B cell (primary cell): ENCODE data around the gene NOS1AP. TPM values are rescaled to one million over a fixed set of nuclear protein-coding genes. Genes with fewer than 3 reads are reported as not detected.

Experiments used
- ATAC-seq: fragments of 200-7000 bp; cut with Tn5 transposase; one replicate; pipeline ENCODE4 v1.10.0; 2021; ENCODE audit warnings: low read depth, mild to moderate bottlenecking, moderate number of reproducible peaks, moderate library complexity
- CTCF ChIA-PET: fragments of 350-600 bp; sonication (Branson Sonifier 250); formaldehyde crosslinking; loops from one replicate; lab custom pipeline; 2021; ENCODE audit warnings: antibody characterized with exemption, inconsistent platforms; lab: Charles Lee
- POLR2A ChIA-PET: fragments of 350-600 bp; sonication (Branson Sonifier 250); formaldehyde crosslinking; loops from one replicate; lab custom pipeline; 2021; ENCODE audit warnings: antibody characterized with exemption; lab: Charles Lee
- DNase-seq: peaks from one replicate; pipeline ENCODE4 v3.0.0; 2013
- H2AFZ ChIP-seq: 2 replicates; pipeline ENCODE4 v1.6.1; 2012; ENCODE audit warnings: mild to moderate bottlenecking, low read depth, low read length; ENCODE audit not compliant: insufficient read depth, poor library complexity, severe bottlenecking
- H3K27ac ChIP-seq, 2 donors: 1 replicate in 1 of 2; 2 replicates in 1 of 2; pipeline ENCODE4 v1.5.1; 2012 to 2013; ENCODE audit warnings: low read length in 2 of 2, mild to moderate bottlenecking in 2 of 2, moderate library complexity in 1 of 2
- H3K27me3 ChIP-seq, 4 experiments: fragments of 200-600 bp in 1 of 4; sonication (generic) in 1 of 4; replicated peaks in 1 of 4; 1 replicate in 2 of 4; 2 replicates in 2 of 4; pipeline versions ENCODE4 v1.6.1 to v1.7.0; 2013 to 2016; ENCODE audit warnings: low read length in 3 of 4, mild to moderate bottlenecking in 2 of 4, mixed read lengths in 1 of 4, moderate library complexity in 1 of 4; ENCODE audit not compliant: insufficient read depth in 4 of 4, control insufficient read depth in 3 of 4; ENCODE audit errors: control extremely low read depth in 1 of 4
- H3K36me3 ChIP-seq, 2 experiments: replicated peaks in 1 of 2; 1 replicate in 1 of 2; 2 replicates in 1 of 2; pipeline versions ENCODE4 v1.6.1 to v1.7.1; 2013; ENCODE audit warnings: low read length in 1 of 2; ENCODE audit not compliant: insufficient read depth in 2 of 2, control insufficient read depth in 1 of 2; ENCODE audit errors: control extremely low read depth in 1 of 2, extremely low read depth in 1 of 2
- H3K4me1 ChIP-seq, 2 donors: fragments of 200-600 bp in 1 of 2; sonication (generic) in 1 of 2; 1 replicate in 1 of 2; 2 replicates in 1 of 2; pipeline versions ENCODE4 v1.5.1 to v1.6.1; 2013 to 2017; ENCODE audit warnings: low read length in 2 of 2; ENCODE audit not compliant: control insufficient read depth in 2 of 2, insufficient read depth in 2 of 2
- H3K4me2 ChIP-seq: replicated peaks from 2 replicates; pipeline ENCODE3; 2012; ENCODE audit warnings: mild to moderate bottlenecking, low read depth, low read length; ENCODE audit not compliant: poor library complexity, severe bottlenecking
- H3K4me3 ChIP-seq, 5 experiments: fragments of 200-600 bp in 1 of 5; sonication (generic) in 1 of 5; 1 replicate in 3 of 5; 2 replicates in 2 of 5; pipeline versions ENCODE4 v1.5.1 to v1.7.0; 2011 to 2016; ENCODE audit warnings: low read length in 4 of 5, mild to moderate bottlenecking in 4 of 5, low read depth in 2 of 5, control low read depth in 1 of 5, moderate library complexity in 1 of 5; ENCODE audit not compliant: insufficient read depth in 1 of 5; ENCODE audit errors: control extremely low read depth in 1 of 5, extremely low read depth in 1 of 5
- H3K79me2 ChIP-seq: fragments of 200-600 bp; sonication (generic); one replicate; pipeline ENCODE4 v1.6.0; 2016; ENCODE audit warnings: low read length; ENCODE audit not compliant: control insufficient read depth, insufficient read depth
- H3K9ac ChIP-seq: fragments of 200-600 bp; sonication (generic); 2 replicates; pipeline ENCODE4 v1.6.1; 2017; ENCODE audit warnings: mild to moderate bottlenecking, low read length, moderate library complexity
- H3K9me3 ChIP-seq, 3 donors: one replicate each; pipeline versions ENCODE4 v1.6.1 to v1.7.1; 2013; ENCODE audit warnings: low read length in 2 of 3; ENCODE audit not compliant: control insufficient read depth in 2 of 3, insufficient read depth in 1 of 3; ENCODE audit errors: control extremely low read depth in 1 of 3
- H4K20me1 ChIP-seq: 2 replicates; pipeline ENCODE4 v1.6.0; 2012; ENCODE audit warnings: mild to moderate bottlenecking, low read length; ENCODE audit not compliant: insufficient read depth, control insufficient read depth, poor library complexity, severe bottlenecking
- H3K27ac Mint-ChIP-seq: one replicate; pipeline ENCODE4 v1.8.0; 2021; ENCODE audit warnings: mixed read lengths
- H3K27me3 Mint-ChIP-seq: one replicate; pipeline ENCODE4 v1.8.0; 2021; ENCODE audit warnings: mixed read lengths
- H3K4me1 Mint-ChIP-seq: one replicate; pipeline ENCODE4 v1.8.0; 2021; ENCODE audit warnings: mixed read lengths
- H3K4me3 Mint-ChIP-seq: one replicate; pipeline ENCODE4 v1.8.0; 2021; ENCODE audit warnings: mixed read lengths
- H3K9me3 Mint-ChIP-seq: one replicate; pipeline ENCODE4 v1.8.0; 2022; ENCODE audit warnings: mixed read lengths; ENCODE audit not compliant: insufficient read depth
- CTCF ChIP-seq: fragments of 200-600 bp; IDR thresholded peaks from one replicate; pipeline ENCODE4 v1.8.0; 2022; ENCODE audit warnings: antibody characterized with exemption, mild to moderate bottlenecking
- EZH2 ChIP-seq: IDR thresholded peaks from 2 replicates; pipeline ENCODE4 v1.6.1; 2012; ENCODE audit warnings: borderline replicate concordance, low read depth, mild to moderate bottlenecking, moderate library complexity, low read length; ENCODE audit not compliant: insufficient read depth, poor library complexity, severe bottlenecking
- WGBS: methylation state at CpG from one replicate; pipeline ENCODE4 v1.1.5; 2013; ENCODE audit warnings: missing lambda C conversion rate; ENCODE audit not compliant: insufficient coverage; 5-methylcytosine and 5-hydroxymethylcytosine counted together
- intact Hi-C: fragments of 100-400 bp; cut with micrococcal nuclease; formaldehyde crosslinking; loops from one replicate; pipeline ENCODE4 v1.10.0; 2022
- polyA plus RNA-seq: library from polyadenylated mRNA; depleted of rRNA; stranded (reverse); fragments of >200 nt; gene quantifications from 2 replicates; pipeline ENCODE4 v1.2.3, GENCODE V29; 2012
- total RNA-seq, 2 donors: library from RNA; stranded (reverse); fragments of 120-200 nt in 1 of 2; gene quantifications; 1 replicate in 1 of 2; 2 replicates in 1 of 2; pipeline versions ENCODE4 v1.2.3 to v1.2.4, GENCODE V29; 2013 to 2022

The NOS1AP gene
- total and polyA plus RNA-seq, 2 donors (not counting 1 experiment from before 2014, with no cell fraction given), result 0.32 TPM; not detected in 1

GRCh38 chr1:162367073-162367472 lies 297.6 kb downstream of the NOS1AP start:
- H3K4me1 ChIP-seq, result no peaks in the 10 kb centered on the region
- ATAC-seq, result no peak
- 95% methylated on average over 36 of the region's 36 CpGs for WGBS

DNA sequence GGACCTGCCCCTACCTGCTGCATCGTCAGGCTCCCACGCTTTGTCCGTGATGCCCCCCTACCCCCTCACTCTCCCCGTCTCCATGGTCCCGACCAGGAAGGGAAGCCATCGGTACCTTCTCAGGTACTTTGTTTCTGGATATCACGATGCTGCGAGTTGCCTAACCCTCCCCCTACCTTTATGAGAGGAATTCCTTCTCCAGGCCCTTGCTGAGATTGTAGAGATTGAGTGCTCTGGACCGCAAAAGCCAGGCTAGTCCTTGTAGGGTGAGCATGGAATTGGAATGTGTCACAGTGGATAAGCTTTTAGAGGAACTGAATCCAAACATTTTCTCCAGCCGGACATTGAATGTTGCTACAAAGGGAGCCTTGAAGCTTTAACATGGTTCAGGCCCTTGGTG lies 298.3 kb downstream of the NOS1AP start:
- H4K20me1 ChIP-seq, result no peaks in the 10 kb centered on the region
- no peak overlapping the region for H3K9ac ChIP-seq
- H2AFZ ChIP-seq, result no peak overlapping the region
- POLR2A ChIA-PET, result no interaction called here
- Mint-ChIP-seq H3K4me1 (no peaks in the 10 kb centered on the region), H3K9me3 (no peaks in the 10 kb centered on the region), H3K4me3 (no peak overlapping the region), H3K27me3 (peaks cover 20% of the 10 kb centered on the region), H3K27ac (no peak overlapping the region)
- H3K27ac ChIP-seq, result no peak overlapping the region
- 88% methylated on average over 7 of the region's 10 CpGs for WGBS
- no peaks in the 10 kb centered on the region for H3K79me2 ChIP-seq
- no peaks in the 10 kb centered on the region for H3K27me3 ChIP-seq
- H3K9me3 ChIP-seq, result no peaks in the 10 kb centered on the region
- TF ChIP-seq EZH2 (no peak), CTCF (no peak)
- H3K4me2 ChIP-seq, result no peak overlapping the region
- no peaks in the 10 kb centered on the region for H3K36me3 ChIP-seq
- ATAC-seq (no peak), DNase-seq (no peak)
- H3K4me1 ChIP-seq, result no peaks in the 10 kb centered on the region
- CTCF ChIA-PET, result no interaction called here
- intact Hi-C loops, result no loop called here
- no peak overlapping the region for H3K4me3 ChIP-seq

More at GRCh38 chr1:162367073-162367472, 297.6 kb downstream of the NOS1AP start:
- H3K4me3 ChIP-seq, result no peak overlapping the region
- no peaks in the 10 kb centered on the region for H3K27me3 ChIP-seq
- no peaks in the 10 kb centered on the region for H3K9me3 Mint-ChIP-seq
- CTCF ChIA-PET, result no interaction called here
- DNase-seq, result no peak
- H3K4me1 Mint-ChIP-seq, result no peaks in the 10 kb centered on the region
- peaks cover 18% of the 10 kb centered on the region for H3K27me3 Mint-ChIP-seq
- intact Hi-C loops, result no loop called here
- no peak overlapping the region for H3K27ac ChIP-seq
- no peak overlapping the region for H3K4me2 ChIP-seq
- H4K20me1 ChIP-seq, result no peaks in the 10 kb centered on the region
- no peaks in the 10 kb centered on the region for H3K79me2 ChIP-seq
- POLR2A ChIA-PET, result no interaction called here
- H3K36me3 ChIP-seq, result no peaks in the 10 kb centered on the region
- no peak for TF ChIP-seq EZH2
- TF ChIP-seq CTCF, result no peak
- no peaks in the 10 kb centered on the region for H3K9me3 ChIP-seq
- H2AFZ ChIP-seq, result no peak overlapping the region
- H3K27ac Mint-ChIP-seq, result no peak overlapping the region
- no peak overlapping the region for H3K4me3 Mint-ChIP-seq
- no peak overlapping the region for H3K9ac ChIP-seq
